Measurements from ENCODE around the gene TCF25.
A peak's percentile ranks its signal among the peaks of the same experiment; 100 is the strongest.

The TCF25 gene

DNA sequence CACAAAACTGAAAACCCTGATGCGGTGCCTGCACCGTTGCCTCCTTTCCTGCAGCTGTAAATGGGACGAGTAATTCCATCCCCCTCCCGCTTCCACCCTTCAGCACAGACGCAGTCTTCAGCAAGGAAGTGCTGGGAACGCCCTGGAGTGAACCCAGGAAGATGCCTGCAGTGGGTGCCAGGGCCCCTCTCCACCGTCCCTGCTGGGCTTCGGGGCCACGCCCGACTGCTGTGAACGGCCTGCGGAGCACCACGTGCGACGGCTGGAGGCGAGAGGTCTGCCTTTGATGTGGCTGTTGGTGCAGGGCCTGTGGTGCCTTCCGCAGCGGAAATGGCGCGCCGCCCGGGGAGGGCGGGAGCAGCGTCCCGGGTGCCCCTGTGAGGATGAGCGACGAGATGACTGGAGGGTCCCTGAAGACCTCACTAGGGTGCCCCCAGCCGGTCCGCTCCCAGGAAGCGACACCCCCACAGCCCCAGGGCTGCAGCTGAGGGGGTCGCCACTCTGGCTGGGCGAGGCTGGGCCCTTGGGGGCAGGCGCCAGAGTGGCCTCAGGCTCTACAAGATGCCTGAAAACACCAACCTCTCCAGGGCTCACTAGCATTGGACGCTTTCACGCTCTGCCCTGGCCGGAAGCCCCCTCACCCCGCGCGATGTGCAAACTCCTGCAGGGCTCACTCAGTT lies 44.5 kb downstream of the TCF25 start:
- Histone ChIP-seq H3K27ac (ENCODE audit: extremely low read depth, low read depth, low read length) (peak overlapping the region; percentile 56; the same call in 1 of the 2 replicates), H3K4me1 (ENCODE audit: control insufficient read depth, insufficient read depth, low read length) (peaks cover 25% of the 10 kb centered on the region), H3K4me3 (ENCODE audit: low read depth, low read length) (peak overlapping the region; percentile 26), H3K36me3 (ENCODE audit: control insufficient read depth in 2 of 2, insufficient read depth in 1 of 2, low read length in 2 of 2) (no peaks in the 10 kb centered on the region), H3K9me3 (ENCODE audit: control insufficient read depth, insufficient read depth, low read depth, low read length) (no peaks in the 10 kb centered on the region)
- CTCF ChIA-PET: interaction anchor here (0.7 to 1.7 kb wide), 3 partner anchors 8 to 1799 kb away, joined by 3 to 8 read pairs (median 5); no protein-coding TSS in a partner anchor
- POLR2A ChIA-PET: interaction anchor here (0.6 to 2.2 kb wide), 4 partner anchors 44 to 103 kb away, joined by 3 to 7 read pairs (median 3); partner anchors contain the start of gene TCF25
- TF ChIP-seq ZNF747 (tag by site-specific recombination; IDR thresholded peaks at IDR 0.05): no peak
- TF ChIP-seq REPIN1 (tag by site-specific recombination; IDR thresholded peaks at IDR 0.05; ENCODE audit: low read depth): no peak
- peak; percentile 100 for TF ChIP-seq ZBTB20 (tag by site-specific recombination; IDR thresholded peaks at IDR 0.05)
- TF ChIP-seq ZSCAN16 (tag by site-specific recombination; IDR thresholded peaks at IDR 0.05): 0 out of 2 replicates have a peak, but pooled peaks have one; percentile 45
- peak; percentile 91 for TF ChIP-seq HIC1 (tag by site-specific recombination; IDR thresholded peaks at IDR 0.05)
- TF ChIP-seq ZNF629 (tag by site-specific recombination; IDR thresholded peaks at IDR 0.05): peak; percentile 72
- peak; percentile 4; the same call in 1 of the 2 replicates for TF ChIP-seq ZNF768 (tag by site-specific recombination; IDR thresholded peaks at IDR 0.05)
- TF ChIP-seq ZNF76 (tag by site-specific recombination; IDR thresholded peaks at IDR 0.05; ENCODE audit: borderline replicate concordance, low read depth): peak; percentile 56; the same call in 1 of the 2 replicates
- TF ChIP-seq PRDM10 (tag by site-specific recombination; IDR thresholded peaks at IDR 0.05): peak; percentile 81
- 0 out of 2 replicates have a peak, but pooled peaks have one; percentile 64 for TF ChIP-seq ZNF391 (tag by site-specific recombination; IDR thresholded peaks at IDR 0.05; ENCODE audit: borderline replicate concordance, low read depth)
- TF ChIP-seq, protein P1, sequence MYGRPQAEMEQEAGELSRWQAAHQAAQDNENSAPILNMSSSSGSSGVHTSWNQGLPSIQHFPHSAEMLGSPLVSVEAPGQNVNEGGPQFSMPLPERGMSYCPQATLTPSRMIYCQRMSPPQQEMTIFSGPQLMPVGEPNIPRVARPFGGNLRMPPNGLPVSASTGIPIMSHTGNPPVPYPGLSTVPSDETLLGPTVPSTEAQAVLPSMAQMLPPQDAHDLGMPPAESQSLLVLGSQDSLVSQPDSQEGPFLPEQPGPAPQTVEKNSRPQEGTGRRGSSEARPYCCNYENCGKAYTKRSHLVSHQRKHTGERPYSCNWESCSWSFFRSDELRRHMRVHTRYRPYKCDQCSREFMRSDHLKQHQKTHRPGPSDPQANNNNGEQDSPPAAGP (tag by site-specific recombination; IDR thresholded peaks at IDR 0.05): peak; percentile 95
- peak; percentile 60; the same call in 1 of the 2 replicates for TF ChIP-seq ZNF394 (tag by site-specific recombination; IDR thresholded peaks at IDR 0.05; ENCODE audit: borderline replicate concordance)
- no peak for TF ChIP-seq ZNF518A (tag by site-specific recombination; conservative IDR thresholded peaks at IDR 0.05; ENCODE audit: low read depth)
- peak; percentile 47 for TF ChIP-seq SCRT2 (tag by site-specific recombination; IDR thresholded peaks at IDR 0.05)
- TF ChIP-seq ZNF248 (tag by site-specific recombination; IDR thresholded peaks at IDR 0.05): no peak
- TF ChIP-seq ZSCAN30 (tag by site-specific recombination; IDR thresholded peaks at IDR 0.05): peak; percentile 79
- 0 out of 2 replicates have a peak, but pooled peaks have one; percentile 18 for TF ChIP-seq EGR2 (tag by site-specific recombination; IDR thresholded peaks at IDR 0.05; ENCODE audit: low read depth)
- TF ChIP-seq, protein P2, sequence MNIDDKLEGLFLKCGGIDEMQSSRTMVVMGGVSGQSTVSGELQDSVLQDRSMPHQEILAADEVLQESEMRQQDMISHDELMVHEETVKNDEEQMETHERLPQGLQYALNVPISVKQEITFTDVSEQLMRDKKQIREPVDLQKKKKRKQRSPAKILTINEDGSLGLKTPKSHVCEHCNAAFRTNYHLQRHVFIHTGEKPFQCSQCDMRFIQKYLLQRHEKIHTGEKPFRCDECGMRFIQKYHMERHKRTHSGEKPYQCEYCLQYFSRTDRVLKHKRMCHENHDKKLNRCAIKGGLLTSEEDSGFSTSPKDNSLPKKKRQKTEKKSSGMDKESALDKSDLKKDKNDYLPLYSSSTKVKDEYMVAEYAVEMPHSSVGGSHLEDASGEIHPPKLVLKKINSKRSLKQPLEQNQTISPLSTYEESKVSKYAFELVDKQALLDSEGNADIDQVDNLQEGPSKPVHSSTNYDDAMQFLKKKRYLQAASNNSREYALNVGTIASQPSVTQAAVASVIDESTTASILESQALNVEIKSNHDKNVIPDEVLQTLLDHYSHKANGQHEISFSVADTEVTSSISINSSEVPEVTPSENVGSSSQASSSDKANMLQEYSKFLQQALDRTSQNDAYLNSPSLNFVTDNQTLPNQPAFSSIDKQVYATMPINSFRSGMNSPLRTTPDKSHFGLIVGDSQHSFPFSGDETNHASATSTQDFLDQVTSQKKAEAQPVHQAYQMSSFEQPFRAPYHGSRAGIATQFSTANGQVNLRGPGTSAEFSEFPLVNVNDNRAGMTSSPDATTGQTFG (tag by site-specific recombination; IDR thresholded peaks at IDR 0.05; ENCODE audit: borderline replicate concordance): no peak
- TF ChIP-seq KLF1 (tag by site-specific recombination; IDR thresholded peaks at IDR 0.05): peak; percentile 99
- TF ChIP-seq GLIS1 (tag by site-specific recombination; IDR thresholded peaks at IDR 0.05): peak; percentile 90

Measured in HEK293 (cell line).